RCC 7860 (cell line): ENCODE data around the gene DPPA2.
"Not testable (repeated sequence)": the region's sequence is repeated elsewhere in the genome, so short reads cannot be mapped to it uniquely, and the experiment has no call there.

Experiments
- DNase-seq: peaks from one replicate; pipeline ENCODE4 v3.0.0-alpha.2; 2015; ENCODE audit warnings: low spot score
- FAIRE-seq: peaks from 2 replicates; lab custom pipeline; 2012; peaks lifted over from hg19 to GRCh38; lab: Jason Lieb, UNC

DPPA2 gene, protein sequence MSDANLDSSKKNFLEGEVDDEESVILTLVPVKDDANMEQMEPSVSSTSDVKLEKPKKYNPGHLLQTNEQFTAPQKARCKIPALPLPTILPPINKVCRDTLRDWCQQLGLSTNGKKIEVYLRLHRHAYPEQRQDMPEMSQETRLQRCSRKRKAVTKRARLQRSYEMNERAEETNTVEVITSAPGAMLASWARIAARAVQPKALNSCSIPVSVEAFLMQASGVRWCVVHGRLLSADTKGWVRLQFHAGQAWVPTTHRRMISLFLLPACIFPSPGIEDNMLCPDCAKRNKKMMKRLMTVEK

GRCh38 chr3:109316162-109316730 lies at the start of gene DPPA2:
TSS of gene DPPA2 (minus strand) at chr3:109316517. CDS start at chr3:109314542, 1,975 bp downstream.
- FAIRE-seq (no peak), DNase-seq (no peak)

- FAIRE-seq: no peak
- DNase-seq: no peak
Measured at GRCh38 chr3:109364088-109364487, 47.8 kb upstream of the DPPA2 start.

DNA sequence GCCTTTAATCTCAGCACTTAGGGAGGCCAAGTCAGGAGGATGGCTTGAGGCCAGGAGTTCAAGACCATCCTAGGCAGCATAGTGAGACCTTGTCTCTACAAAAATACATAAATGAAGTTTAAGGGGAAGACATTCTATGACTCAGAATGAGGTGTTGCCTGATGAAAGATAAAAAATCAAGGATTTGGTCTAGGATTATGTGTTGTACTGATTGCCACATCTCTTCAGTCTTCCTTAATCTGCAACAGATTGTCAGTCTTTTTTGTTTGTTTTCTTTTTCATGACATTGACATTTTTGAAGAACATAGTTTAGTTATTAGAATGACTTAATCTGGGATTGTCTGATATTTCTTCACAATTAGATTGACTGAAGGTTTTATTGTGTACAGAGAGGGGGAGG lies 47.3 kb upstream of the DPPA2 start:
- FAIRE-seq (no peak), DNase-seq (no peak)

GRCh38 chr3:109362823-109363222 lies 46.5 kb upstream of the DPPA2 start:
- DNase-seq (no peak), FAIRE-seq (no peak)

DNA sequence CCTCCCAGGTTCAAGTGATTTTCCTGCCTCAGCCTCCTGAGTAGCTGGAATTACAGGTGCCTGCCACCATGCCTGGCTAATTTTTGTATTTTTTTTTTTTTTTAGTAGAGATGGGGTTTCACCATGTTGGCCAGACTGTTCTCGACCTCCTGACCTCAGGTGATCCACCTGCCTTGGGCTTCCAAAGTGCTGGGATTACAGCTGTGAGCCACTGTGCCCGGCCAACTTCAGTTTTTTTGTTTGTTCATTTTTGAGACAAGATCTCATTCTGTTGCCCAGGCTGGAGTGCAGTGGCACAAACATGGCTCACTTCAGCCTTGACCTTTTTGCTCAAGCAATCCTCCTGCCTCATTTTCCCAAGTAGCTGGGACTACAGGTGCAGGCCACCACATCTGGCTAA lies 42.5 kb upstream of the DPPA2 start:
- not testable (repeated sequence) for DNase-seq, FAIRE-seq

GRCh38 chr3:109356442-109357155 lies 40.3 kb upstream of the DPPA2 start:
- DNase-seq: no peak
- no peak for FAIRE-seq

GRCh38 chr3:109355625-109356441 lies 39.5 kb upstream of the DPPA2 start:
- DNase-seq: no peak
- FAIRE-seq: no peak

- FAIRE-seq: no peak
Measured at GRCh38 chr3:109353057-109353456, 36.7 kb upstream of the DPPA2 start.

GRCh38 chr3:109351231-109351630 lies 34.9 kb upstream of the DPPA2 start:
- DNase-seq (no peak), FAIRE-seq (no peak)

More at GRCh38 chr3:109353057-109353456, 36.7 kb upstream of the DPPA2 start:
- no peak for DNase-seq

DNA sequence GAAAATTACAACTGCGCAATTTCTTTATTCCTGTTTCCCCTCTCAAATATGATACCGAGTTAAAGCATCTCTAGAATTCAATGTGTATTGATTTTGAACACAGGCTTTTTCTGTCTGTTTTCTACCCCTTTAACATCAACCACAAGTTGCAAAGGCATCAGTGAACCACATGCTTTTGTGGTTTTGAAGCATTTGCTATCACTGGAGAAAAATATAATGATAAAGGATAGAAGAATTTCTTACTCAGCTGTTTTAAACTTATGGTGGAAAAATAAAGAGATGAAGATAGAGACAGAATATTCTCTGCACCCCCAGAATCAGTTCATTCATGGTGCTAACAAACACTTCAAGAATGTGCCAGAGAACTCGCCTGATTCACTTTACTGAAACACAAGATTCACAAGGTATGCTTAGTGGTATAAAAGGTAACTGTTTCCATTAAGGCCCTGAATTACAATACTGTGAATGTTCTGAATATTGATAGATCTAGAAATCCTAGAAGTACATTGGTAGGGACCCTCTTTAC lies 30.5 kb upstream of the DPPA2 start:
- no peak for DNase-seq
- no peak for FAIRE-seq

- FAIRE-seq: no peak
- no peak for DNase-seq
Measured at GRCh38 chr3:109346099-109346498, 29.8 kb upstream of the DPPA2 start.

GRCh38 chr3:109339714-109340648 lies 23.7 kb upstream of the DPPA2 start:
- no peak for DNase-seq
- peak; percentile 27 for FAIRE-seq

DNA sequence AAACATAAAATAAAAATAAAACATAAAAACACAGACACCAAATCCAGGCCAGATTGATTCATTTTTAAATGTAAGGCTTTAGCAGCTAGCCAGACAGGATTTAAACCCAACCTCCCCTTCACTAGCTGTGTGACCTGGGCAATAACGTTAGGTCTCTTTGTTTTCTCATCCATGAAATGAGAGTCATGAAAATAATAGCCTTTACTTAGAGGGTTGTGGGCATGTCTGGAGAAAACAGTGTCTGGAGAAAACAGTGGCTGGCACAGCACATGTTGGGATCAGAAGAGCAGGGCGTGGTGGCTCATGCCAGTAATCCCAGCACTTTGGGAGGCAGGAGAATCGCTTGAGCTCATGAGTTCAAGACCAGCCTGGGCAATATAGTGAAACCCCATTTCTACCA lies 22.9 kb upstream of the DPPA2 start:
- DNase-seq (no peak), FAIRE-seq (no peak)

DNA sequence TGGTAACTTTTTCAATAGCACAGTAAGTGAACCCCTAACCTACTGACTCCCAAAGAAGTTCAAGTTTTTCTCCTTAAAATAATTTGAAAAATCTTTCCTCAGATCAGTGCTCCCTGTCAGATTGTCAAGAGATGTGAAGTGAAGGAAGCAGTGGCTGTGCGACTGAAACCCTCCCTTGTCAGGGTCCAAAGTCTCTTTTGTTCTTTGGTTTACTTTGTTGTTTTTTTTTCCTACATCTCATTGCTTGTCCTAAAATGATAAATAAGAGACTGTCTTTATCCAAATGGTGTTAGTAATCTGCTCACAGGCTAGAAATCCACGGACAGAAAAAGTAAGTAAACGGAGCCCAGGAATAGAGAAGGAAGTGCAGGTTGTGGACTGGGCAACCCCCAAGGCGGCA lies 22.0 kb upstream of the DPPA2 start:
- DNase-seq (no peak), FAIRE-seq (no peak)

DNA sequence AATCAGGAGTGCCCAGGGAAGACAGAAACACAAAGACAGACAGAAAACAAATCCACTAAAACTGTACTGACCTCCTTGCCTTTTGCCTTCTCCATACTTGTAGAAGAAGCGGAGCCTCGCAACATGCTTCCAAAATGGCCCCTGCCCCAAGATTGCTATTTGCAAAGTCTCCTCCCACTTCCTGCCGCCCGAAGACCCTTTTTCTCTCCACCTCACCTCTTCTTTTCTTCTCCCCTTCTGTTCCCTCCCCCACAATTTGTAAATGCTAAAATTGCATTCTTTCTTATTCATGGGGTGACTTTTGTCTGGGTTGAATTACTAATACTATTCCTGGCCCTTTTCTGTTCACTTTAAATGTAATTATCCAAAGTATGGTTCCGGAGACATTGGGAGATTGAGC lies 21.1 kb upstream of the DPPA2 start, which contains the start of gene DPPA4:
Gene DPPA4, minus strand, starts transcription at position 154 of the 400 bp plus-strand sequence. Its CDS starts 29 bp downstream, at position 125.
- DNase-seq: no peak
- no peak for FAIRE-seq

GRCh38 chr3:109336291-109336861 lies 20.1 kb upstream of the DPPA2 start:
- FAIRE-seq: no peak

GRCh38 chr3:109334572-109334971 lies 18.3 kb upstream of the DPPA2 start:
- FAIRE-seq (no peak), DNase-seq (no peak)

More at GRCh38 chr3:109336291-109336861, 20.1 kb upstream of the DPPA2 start:
- DNase-seq: no peak

DNA sequence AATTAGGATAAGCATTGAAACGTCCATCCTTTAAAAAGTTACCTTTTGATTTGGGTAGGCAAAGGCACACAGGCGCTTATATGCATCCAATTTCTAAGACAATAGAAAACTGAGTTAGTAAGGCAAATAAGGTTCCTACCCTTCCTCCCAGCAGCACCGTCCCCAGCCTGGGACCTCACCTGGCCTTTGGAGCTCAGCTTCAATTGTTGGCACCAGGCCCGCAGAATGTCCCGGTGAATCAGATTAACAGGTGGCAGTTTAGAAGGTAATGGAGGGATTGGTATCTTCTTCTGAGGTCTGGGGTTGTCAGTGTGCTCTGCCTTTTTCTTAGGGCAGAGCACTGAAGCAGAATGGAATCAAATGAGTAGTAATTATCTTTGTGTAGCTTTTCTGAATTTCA lies 15.4 kb upstream of the DPPA2 start:
- FAIRE-seq: no peak
- DNase-seq: no peak

DNA sequence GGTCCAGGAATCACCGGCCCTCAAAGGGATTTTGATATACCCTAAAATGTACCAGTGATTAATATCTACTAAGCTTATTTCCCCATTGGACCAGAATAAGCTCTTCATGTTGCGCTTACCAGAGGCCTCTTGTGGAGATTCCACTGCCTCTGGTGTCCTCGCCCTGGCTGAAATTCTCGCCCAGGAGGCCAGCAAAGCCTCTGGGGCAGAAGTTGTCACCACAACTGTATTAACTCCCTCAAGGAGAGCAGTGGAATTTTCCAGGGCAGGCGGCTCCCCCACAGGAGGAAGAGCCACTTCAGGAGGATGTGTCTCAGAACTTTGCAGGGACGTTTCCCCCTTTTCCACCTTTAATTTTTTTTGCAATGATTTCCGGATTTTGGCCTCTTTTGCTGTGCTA lies 14.1 kb upstream of the DPPA2 start:
- DNase-seq (no peak), FAIRE-seq (no peak)
